ENCODE data around the gene P4HB. TPM values are rescaled to one million over a fixed set of nuclear protein-coding genes. Genes with fewer than 3 reads are reported as not detected.

The P4HB gene
- total RNA-seq, 1 donor from 2014 or later, result 66.0 TPM

- DNase-seq (ENCODE audit: low spot score in 2 of 2) (no peak), FAIRE-seq (no peak)
Observed at GRCh38 chr17:81833921-81834830, 26.2 kb downstream of the P4HB start.

GRCh38 chr17:81833160-81833920 lies 27.0 kb downstream of the P4HB start, which contains the start of gene MCRIP1:
MCRIP1 (minus strand) TSS chr17:81833291; CDS start chr17:81824506, 8,785 bp downstream.
- DNase-seq (ENCODE audit: low spot score in 2 of 2) (peak; percentile 100), FAIRE-seq (no peak)

DNA sequence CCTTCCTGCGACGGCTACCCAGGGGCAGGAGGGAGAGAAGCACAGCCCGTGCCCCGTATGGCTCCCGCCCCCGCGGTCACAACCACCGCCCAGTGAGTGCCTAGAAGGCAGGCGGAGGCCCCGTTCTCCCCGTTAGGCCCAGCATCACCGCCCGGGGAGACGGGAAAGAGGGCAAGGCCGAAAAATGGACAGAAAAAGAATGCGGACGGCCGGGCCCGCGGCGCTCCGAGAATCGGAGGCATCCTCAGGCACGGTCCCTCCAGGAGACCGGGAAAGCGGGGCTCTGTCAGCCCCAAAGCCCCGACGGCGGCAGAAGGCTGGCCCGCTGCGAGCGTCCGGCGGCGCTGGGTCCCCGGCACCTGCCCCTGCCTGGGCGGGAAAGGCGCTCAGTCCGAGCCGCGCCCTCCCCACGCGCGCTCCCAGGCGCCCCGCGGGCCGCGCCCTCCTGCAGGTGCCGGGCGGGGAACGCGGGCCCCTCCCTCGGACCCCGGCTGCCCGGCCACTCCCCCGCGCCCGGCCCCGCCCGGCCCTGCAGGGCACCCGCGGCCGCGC lies 27.7 kb downstream of the P4HB start:
- DNase-seq (ENCODE audit: low spot score in 2 of 2), result no peak
- FAIRE-seq, result no peak

GRCh38 chr17:81831957-81832607 lies 28.3 kb downstream of the P4HB start:
- DNase-seq (ENCODE audit: low spot score in 2 of 2) (no peak), FAIRE-seq (no peak)

- no peak for DNase-seq (ENCODE audit: low spot score in 2 of 2)
- FAIRE-seq, result no peak
Observed at GRCh38 chr17:81831563-81831956, 28.8 kb downstream of the P4HB start.

GRCh38 chr17:81829858-81830257 lies 30.5 kb downstream of the P4HB start:
- FAIRE-seq, result no peak
- no peak for DNase-seq (ENCODE audit: low spot score in 2 of 2)

DNA sequence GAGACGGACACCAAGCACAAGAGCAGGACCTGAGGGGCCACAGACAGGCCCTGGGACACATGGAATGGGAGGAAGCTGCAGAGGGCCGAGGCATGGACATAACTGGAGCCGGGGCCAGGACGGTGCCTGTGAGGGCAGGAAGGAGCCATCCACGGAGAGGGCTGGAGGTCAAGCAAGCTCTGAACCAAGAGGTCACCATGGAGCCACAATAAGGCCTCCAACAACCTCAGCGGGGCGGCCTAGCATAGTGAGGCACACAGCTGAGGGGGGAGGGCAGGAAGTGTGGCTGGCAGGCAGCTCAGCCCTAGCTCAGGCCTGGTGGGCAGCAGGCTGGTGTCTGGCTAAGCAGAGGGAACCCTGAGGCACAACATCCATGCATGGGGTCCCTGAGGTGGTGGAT lies 31.7 kb downstream of the P4HB start:
- no peak for DNase-seq (ENCODE audit: low spot score in 2 of 2)
- no peak for FAIRE-seq

DNA sequence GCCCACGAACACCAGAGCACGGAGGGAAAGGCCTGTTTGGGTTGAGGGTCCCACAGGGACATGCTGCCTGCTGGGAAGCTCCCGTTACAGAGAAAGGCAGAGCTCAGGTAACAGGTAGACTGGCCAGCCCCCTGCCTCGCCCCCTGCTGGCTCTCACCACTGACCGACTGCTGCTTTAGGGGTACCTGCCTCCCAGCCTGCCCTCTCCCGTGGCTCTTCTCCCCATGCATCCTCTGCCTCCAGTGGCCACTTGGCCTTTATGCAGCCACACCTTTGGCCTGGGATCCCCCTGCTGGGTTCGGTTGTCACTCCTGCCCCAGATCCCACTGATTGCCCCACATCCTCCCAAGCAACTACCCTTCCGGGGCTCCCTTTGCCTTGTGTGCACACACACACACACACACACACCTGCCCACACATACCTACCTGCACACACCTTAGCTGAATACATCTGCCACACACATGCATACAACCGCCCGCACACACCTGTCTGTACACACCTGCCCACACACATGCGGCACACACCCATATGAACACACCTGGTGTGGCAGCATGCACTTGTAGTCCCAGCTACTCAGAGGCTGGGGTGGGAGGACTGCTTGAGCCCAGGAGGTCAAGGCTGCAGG lies 34.4 kb downstream of the P4HB start:
- DNase-seq (ENCODE audit: low spot score in 2 of 2) (no peak), FAIRE-seq (no peak)

GRCh38 chr17:81824595-81824994 lies 35.7 kb downstream of the P4HB start:
- no peak for FAIRE-seq
- no peak for DNase-seq (ENCODE audit: low spot score in 2 of 2)

GRCh38 chr17:81823820-81824550 lies 36.4 kb downstream of the P4HB start:
- DNase-seq (ENCODE audit: low spot score in 2 of 2) (no peak), FAIRE-seq (no peak)

DNA sequence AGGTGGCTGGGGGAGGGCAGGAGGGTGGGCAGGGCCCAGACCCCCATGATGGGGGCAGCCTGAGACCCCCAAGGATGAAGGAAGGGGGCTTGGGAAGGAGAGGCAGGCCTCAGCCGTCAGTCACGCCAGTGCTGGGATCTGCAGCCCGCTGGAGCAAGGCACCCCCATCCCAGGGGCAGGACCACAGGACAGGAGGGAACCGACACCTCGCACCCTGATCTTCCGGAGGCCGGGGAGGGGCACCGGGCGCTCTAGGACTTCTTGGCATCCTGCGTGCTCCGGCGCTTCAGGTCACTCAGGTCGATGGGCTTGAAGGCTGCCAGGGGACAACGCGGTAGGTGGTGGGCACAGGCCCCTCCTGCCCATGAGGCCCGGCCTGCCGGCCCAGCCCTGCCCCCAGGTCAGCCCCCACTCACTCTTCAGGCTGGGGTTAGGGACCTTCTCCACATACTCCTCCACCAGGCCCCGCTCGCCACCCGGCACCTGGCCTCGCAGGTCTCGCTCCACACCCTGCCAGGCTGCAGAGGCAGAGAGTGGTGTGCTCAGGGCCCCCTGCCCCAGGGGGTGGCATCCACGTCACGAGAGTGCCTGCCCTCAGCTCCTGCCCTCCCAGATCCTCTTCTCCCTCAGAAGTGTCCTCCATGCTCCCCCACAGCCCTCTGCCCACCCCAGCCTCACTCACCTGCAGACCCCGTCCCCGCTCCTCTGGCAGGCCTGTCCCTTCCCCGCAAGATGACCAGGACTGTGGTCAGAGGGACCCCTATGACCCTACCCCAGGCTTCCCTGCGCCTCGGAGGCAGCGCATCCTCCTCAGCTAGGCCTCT lies 37.1 kb downstream of the P4HB start:
- no peak for FAIRE-seq
- no peak for DNase-seq (ENCODE audit: low spot score in 2 of 2)

DNA sequence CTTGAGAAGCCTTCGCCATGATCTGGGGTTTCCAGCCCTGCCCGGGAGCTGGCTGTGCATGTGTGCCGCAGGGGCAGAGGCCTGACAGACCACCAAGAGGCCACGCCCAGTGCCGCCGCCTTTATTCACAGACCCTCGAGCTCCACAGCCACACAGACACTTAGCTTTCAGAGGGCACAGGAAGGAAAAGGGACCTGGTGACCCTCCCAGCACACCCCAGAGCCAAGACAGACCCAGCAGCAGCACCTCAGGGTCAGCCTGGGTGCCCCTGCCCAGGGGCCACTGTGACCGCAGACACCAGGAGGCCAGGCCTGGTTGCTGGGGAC lies 38.1 kb downstream of the P4HB start:
- FAIRE-seq (no peak), DNase-seq (ENCODE audit: low spot score in 2 of 2) (no peak)

DNA sequence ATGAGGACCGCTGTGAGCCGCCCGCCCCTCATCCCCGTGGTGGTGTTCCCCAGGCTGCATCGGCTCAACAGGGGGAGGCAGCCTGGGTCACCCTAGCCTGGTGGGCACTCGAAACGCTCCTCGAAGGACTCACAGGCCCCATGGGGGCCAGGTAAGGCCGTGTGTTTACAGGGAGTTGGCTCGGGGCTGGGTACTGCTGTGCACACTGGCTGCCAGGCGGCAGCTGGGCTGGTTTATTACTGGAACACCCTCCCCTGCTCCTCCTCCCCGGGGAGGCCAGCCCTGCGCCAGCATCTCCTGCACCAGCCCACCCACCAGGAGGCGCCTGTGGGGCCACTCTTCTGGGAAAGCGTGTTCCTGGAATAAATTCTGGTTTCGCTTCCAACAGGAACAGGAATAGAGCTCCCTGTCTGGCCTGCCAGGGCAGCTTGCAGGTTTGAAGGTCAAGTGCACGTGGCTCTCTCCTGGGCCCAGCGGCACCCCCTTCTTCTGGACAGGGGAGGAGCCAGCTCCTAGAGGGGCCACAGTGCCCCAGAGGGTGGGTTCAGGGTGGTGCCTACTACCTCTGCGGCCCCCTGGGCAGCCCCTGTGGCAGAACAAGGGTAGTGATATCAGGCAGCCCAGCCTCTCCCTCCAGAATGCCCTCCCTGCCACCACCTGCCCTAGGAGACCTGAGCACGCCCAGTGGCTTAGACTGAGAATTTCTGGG lies 38.6 kb downstream of the P4HB start:
- DNase-seq (ENCODE audit: low spot score in 2 of 2) (peak in 1 of 2 donors; percentile 77), FAIRE-seq (no peak)

GRCh38 chr17:81821147-81821546 lies 39.2 kb downstream of the P4HB start:
- FAIRE-seq (no peak), DNase-seq (ENCODE audit: low spot score in 2 of 2) (no peak)

DNA sequence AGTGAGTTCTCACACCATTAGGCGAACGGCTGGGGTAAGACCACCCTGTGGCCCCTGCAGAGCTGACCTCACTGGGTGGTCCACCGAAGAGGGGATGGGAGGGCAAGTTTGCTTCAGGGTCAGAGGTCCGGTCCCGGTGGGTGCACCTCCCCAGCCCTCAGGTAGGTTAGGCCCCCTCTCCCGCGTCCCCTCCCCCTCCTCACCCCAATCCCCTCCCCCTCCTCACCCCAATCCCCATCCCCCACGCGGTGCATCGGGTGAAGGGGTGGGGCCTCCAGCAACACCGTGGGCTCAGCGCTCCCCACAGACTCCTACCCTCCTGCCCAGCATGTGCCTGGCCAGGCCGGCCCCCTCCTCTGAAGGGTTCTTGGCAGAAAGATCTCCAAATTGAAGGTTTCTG lies 40.6 kb downstream of the P4HB start:
- DNase-seq (ENCODE audit: low spot score in 2 of 2), result no peak
- FAIRE-seq, result no peak

- DNase-seq (ENCODE audit: low spot score in 2 of 2) (no peak), FAIRE-seq (no peak)
Observed at GRCh38 chr17:81817758-81818147, 42.6 kb downstream of the P4HB start.

- FAIRE-seq, result no peak
Observed at GRCh38 chr17:81815646-81815986, 44.7 kb downstream of the P4HB start.

More at GRCh38 chr17:81815646-81815986, 44.7 kb downstream of the P4HB start:
- DNase-seq (ENCODE audit: low spot score in 2 of 2), result no peak

Data from frontal cortex (tissue), 4 donors.